Measurements from ENCODE around the gene XAF1. TPM values are rescaled to one million over a fixed set of nuclear protein-coding genes. Genes with fewer than 3 reads are reported as not detected.
"Not testable (repeated sequence)": the region's sequence is repeated elsewhere in the genome, so short reads cannot be mapped to it uniquely, and the experiment has no call there.

The XAF1 gene
- total RNA-seq, 1 donor from 2014 or later = 2.1 TPM

GRCh38 chr17:6815775-6816174, 59.9 kb downstream of the XAF1 start:
- peaks cover 20% of the 10 kb centered on the region for H3K27me3 Mint-ChIP-seq
- no peaks in the 10 kb centered on the region for H3K4me1 Mint-ChIP-seq (ENCODE audit: unreplicated experiment)
- no peaks in the 10 kb centered on the region for H3K36me3 Mint-ChIP-seq

GRCh38 chr17:6816368-6816767, 60.5 kb downstream of the XAF1 start:
- not testable (repeated sequence) for DNase-seq (ENCODE audit: extremely low spot score, unreplicated experiment); H3K36me3 Mint-ChIP-seq

More at GRCh38 chr17:6815775-6816174, 59.9 kb downstream of the XAF1 start:
- Mint-ChIP-seq H3K27ac (no peak overlapping the region), H3K9me3 (no peaks in the 10 kb centered on the region), H3K4me3 (no peak overlapping the region)
- no peak for DNase-seq (ENCODE audit: extremely low spot score, unreplicated experiment)
- TF ChIP-seq CTCF (conservative IDR thresholded peaks at IDR 0.05) = no peak

GRCh38 chr17:6818938-6819337, 63.1 kb downstream of the XAF1 start:
- peaks cover 23% of the 10 kb centered on the region for H3K27me3 Mint-ChIP-seq
- H3K9me3 Mint-ChIP-seq = no peaks in the 10 kb centered on the region
- no peaks in the 10 kb centered on the region for H3K36me3 Mint-ChIP-seq
- H3K4me1 Mint-ChIP-seq (ENCODE audit: unreplicated experiment) = no peaks in the 10 kb centered on the region
- H3K27ac Mint-ChIP-seq = no peak overlapping the region
- DNase-seq (ENCODE audit: extremely low spot score, unreplicated experiment) = no peak
- H3K4me3 Mint-ChIP-seq = no peak overlapping the region
- no peak for TF ChIP-seq CTCF (conservative IDR thresholded peaks at IDR 0.05)

More at GRCh38 chr17:6816368-6816767, 60.5 kb downstream of the XAF1 start:
- not testable (repeated sequence) for H3K9me3 Mint-ChIP-seq; H3K27ac Mint-ChIP-seq; H3K4me3 Mint-ChIP-seq; H3K4me1 Mint-ChIP-seq (ENCODE audit: unreplicated experiment)
- peaks cover 18% of the 10 kb centered on the region for H3K27me3 Mint-ChIP-seq

GRCh38 chr17:6823011-6823442, 67.2 kb downstream of the XAF1 start:
- no peak for DNase-seq (ENCODE audit: extremely low spot score, unreplicated experiment)
- Mint-ChIP-seq H3K27ac (no peak overlapping the region), H3K9me3 (no peaks in the 10 kb centered on the region), H3K27me3 (peaks cover 28% of the 10 kb centered on the region), H3K4me3 (no peak overlapping the region), H3K4me1 (ENCODE audit: unreplicated experiment) (no peaks in the 10 kb centered on the region), H3K36me3 (no peaks in the 10 kb centered on the region)
- no peak for TF ChIP-seq CTCF (conservative IDR thresholded peaks at IDR 0.05)

Other genes with a start within 250 kb of the XAF1 start
- gene PITPNM3, start 199.5 kb upstream of the XAF1 start, total RNA-seq (ENCODE audit: low replicate concordance) = 4.3 and 7.7 TPM in 2 replicates
- gene KIAA0753, start 115.3 kb upstream of the XAF1 start, total RNA-seq (ENCODE audit: low replicate concordance) = 26.4 and 33.7 TPM in 2 replicates
- 83.2 and 90.6 TPM in 2 replicates for gene TXNDC17, start 115.0 kb upstream of the XAF1 start, total RNA-seq (ENCODE audit: low replicate concordance)
- gene MED31, start 104.4 kb upstream of the XAF1 start, total RNA-seq (ENCODE audit: low replicate concordance) = 17.6 and 25.3 TPM in 2 replicates
- gene C17orf100, start 104.3 kb upstream of the XAF1 start, total RNA-seq (ENCODE audit: low replicate concordance) = 3.9 and 4.3 TPM in 2 replicates
- gene SLC13A5, start 42.7 kb upstream of the XAF1 start, total RNA-seq (ENCODE audit: low replicate concordance) = 2.2 and 2.9 TPM in 2 replicates
- 0.26 TPM in 1 of 2 replicates, not detected in the other for gene FBXO39, start 20.2 kb downstream of the XAF1 start, total RNA-seq (ENCODE audit: low replicate concordance)
- gene TEKT1, start 75.7 kb downstream of the XAF1 start, total RNA-seq (ENCODE audit: low replicate concordance) = 0.24 and 1.6 TPM in 2 replicates
- 0.34 and 2.1 TPM in 2 replicates for gene ALOX12, start 240.0 kb downstream of the XAF1 start, total RNA-seq (ENCODE audit: low replicate concordance)

Measured in type B pancreatic cell (in vitro differentiated cells).